ENCODE results near the gene STAB1. TPM values are rescaled to one million over a fixed set of nuclear protein-coding genes. Genes with fewer than 3 reads are reported as not detected.
"Not testable (repeated sequence)": the region's sequence is repeated elsewhere in the genome, so short reads cannot be mapped to it uniquely, and the experiment has no call there.

The STAB1 gene
- total RNA-seq, 2 experiments from 2014 or later: 0.09 to 0.14 TPM

DNA sequence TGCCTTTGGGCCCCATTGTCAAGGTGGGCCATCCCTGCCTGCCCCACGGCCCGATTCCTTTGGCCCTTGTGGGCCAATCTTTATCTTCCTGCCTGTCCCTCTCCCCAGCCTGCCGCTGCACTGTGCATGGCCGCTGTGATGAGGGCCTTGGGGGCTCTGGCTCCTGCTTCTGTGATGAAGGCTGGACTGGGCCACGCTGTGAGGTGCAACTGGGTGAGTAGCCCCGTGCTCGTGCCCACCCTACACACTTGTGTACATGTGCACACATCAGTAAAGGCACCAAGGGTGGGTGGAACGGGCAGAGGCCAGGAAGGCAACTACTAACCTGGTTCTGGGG lies 26.3 kb downstream of the STAB1 start:
- Mint-ChIP-seq H3K27ac (no peak overlapping the region), H3K36me3 (ENCODE audit: low read depth) (peaks cover 4% of the 10 kb centered on the region), H3K4me3 (no peak overlapping the region), H3K27me3 (no peaks in the 10 kb centered on the region), H3K9me3 (ENCODE audit: low read depth) (no peaks in the 10 kb centered on the region), H3K4me1 (no peaks in the 10 kb centered on the region)
- intact Hi-C loops (cut with DNase I, micrococcal nuclease): no loop called here
- CTCF ChIA-PET: no interaction called here
- POLR2A ChIA-PET: no interaction called here
- ATAC-seq (no peak), DNase-seq (no peak)

- H3K36me3 Mint-ChIP-seq (ENCODE audit: low read depth): peaks cover 4% of the 10 kb centered on the region
- H3K9me3 Mint-ChIP-seq (ENCODE audit: low read depth): no peaks in the 10 kb centered on the region
- H3K4me3 Mint-ChIP-seq: no peak overlapping the region
- no peak overlapping the region for H3K27ac Mint-ChIP-seq
- ChIA-PET CTCF (no interaction called here), POLR2A (no interaction called here)
- no peak for ATAC-seq
- H3K4me1 Mint-ChIP-seq: no peaks in the 10 kb centered on the region
- H3K27me3 Mint-ChIP-seq: no peaks in the 10 kb centered on the region
- intact Hi-C loops (cut with DNase I, micrococcal nuclease): no loop called here
- DNase-seq: no peak
Observed at GRCh38 chr3:52521881-52522650, 26.9 kb downstream of the STAB1 start.

- ATAC-seq: no peak
- Mint-ChIP-seq H3K36me3 (ENCODE audit: low read depth) (peaks cover 4% of the 10 kb centered on the region), H3K27ac (no peak overlapping the region), H3K27me3 (no peaks in the 10 kb centered on the region), H3K4me1 (no peaks in the 10 kb centered on the region), H3K4me3 (no peak overlapping the region), H3K9me3 (ENCODE audit: low read depth) (no peaks in the 10 kb centered on the region)
- DNase-seq: no peak
- ChIA-PET CTCF (no interaction called here), POLR2A (no interaction called here)
- intact Hi-C loops (cut with DNase I, micrococcal nuclease): no loop called here
Observed at GRCh38 chr3:52522651-52523251, 27.6 kb downstream of the STAB1 start.

- intact Hi-C loops (cut with DNase I, micrococcal nuclease): no loop called here
Observed at GRCh38 chr3:52523386-52524257, 28.5 kb downstream of the STAB1 start.

GRCh38 chr3:52524258-52524751 lies 29.2 kb downstream of the STAB1 start:
- ChIA-PET POLR2A (no interaction called here), CTCF (no interaction called here)
- H3K27ac Mint-ChIP-seq: no peak overlapping the region
- no peaks in the 10 kb centered on the region for H3K9me3 Mint-ChIP-seq (ENCODE audit: low read depth)
- intact Hi-C loops (cut with DNase I, micrococcal nuclease): no loop called here
- H3K4me1 Mint-ChIP-seq: no peaks in the 10 kb centered on the region
- no peak for ATAC-seq
- no peak overlapping the region for H3K4me3 Mint-ChIP-seq
- no peaks in the 10 kb centered on the region for H3K27me3 Mint-ChIP-seq
- peaks cover 6% of the 10 kb centered on the region for H3K36me3 Mint-ChIP-seq (ENCODE audit: low read depth)
- DNase-seq: no peak

More at GRCh38 chr3:52523386-52524257, 28.5 kb downstream of the STAB1 start:
- DNase-seq: no peak
- POLR2A ChIA-PET: no interaction called here
- no peaks in the 10 kb centered on the region for H3K27me3 Mint-ChIP-seq
- CTCF ChIA-PET: no interaction called here
- H3K27ac Mint-ChIP-seq: no peak overlapping the region
- no peaks in the 10 kb centered on the region for H3K4me1 Mint-ChIP-seq
- no peaks in the 10 kb centered on the region for H3K9me3 Mint-ChIP-seq (ENCODE audit: low read depth)
- no peak overlapping the region for H3K4me3 Mint-ChIP-seq
- no peak for ATAC-seq
- peaks cover 4% of the 10 kb centered on the region for H3K36me3 Mint-ChIP-seq (ENCODE audit: low read depth)

DNA sequence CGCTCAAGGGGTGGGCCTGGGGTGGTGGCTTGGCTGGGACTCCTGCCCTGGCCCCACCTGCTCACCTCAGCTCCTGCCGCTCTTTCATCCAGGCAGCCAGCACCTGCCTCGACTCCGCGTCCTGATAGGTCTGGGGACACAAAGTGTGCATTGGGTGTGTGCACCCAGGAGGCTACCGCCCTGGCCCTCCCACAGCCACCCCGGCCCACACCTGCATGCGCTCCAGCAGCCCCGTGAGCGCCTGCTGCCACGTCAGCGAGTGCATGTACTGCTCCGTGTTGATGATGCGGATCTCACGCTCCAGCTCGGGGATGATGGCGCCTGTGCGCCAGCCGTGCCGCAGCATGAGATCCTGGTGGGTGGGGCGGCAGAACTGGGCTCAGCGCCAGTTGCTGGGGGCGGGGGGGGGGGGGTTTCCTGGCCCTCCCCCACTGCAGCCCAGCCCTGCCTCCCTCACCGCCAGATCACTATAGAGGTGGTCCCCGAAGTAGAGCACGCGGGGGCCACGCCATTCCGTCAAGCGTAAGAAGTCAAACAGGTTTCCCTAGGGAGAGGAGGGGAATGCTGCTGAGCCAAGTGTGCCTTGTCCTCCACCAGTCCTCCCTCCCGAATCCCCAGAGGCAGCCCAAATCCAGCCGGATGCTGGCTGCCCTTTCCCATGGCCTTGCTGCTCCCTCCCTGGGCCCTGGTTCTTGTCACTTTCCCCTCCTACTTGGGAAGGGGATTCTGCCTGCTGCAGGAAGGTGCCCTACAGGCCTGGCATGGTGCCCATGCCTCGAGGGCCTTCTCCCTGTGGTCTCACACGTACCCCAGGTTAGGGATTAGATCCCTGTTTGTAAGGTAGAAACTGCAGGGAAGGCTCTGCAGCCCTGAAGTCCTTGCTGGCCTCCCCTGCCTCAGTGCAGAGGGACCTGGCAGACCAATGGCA lies 29.9 kb downstream of the STAB1 start:
- no peaks in the 10 kb centered on the region for H3K4me1 Mint-ChIP-seq
- DNase-seq (no peak), ATAC-seq (no peak)
- no peaks in the 10 kb centered on the region for H3K9me3 Mint-ChIP-seq (ENCODE audit: low read depth)
- ChIA-PET POLR2A (no interaction called here), CTCF (no interaction called here)
- no peak overlapping the region for H3K27ac Mint-ChIP-seq
- intact Hi-C loops (cut with DNase I, micrococcal nuclease): no loop called here
- peaks cover 6% of the 10 kb centered on the region for H3K36me3 Mint-ChIP-seq (ENCODE audit: low read depth)
- H3K27me3 Mint-ChIP-seq: no peaks in the 10 kb centered on the region
- no peak overlapping the region for H3K4me3 Mint-ChIP-seq

GRCh38 chr3:52525680-52526561 lies 30.8 kb downstream of the STAB1 start:
- Mint-ChIP-seq H3K9me3 (ENCODE audit: low read depth) (no peaks in the 10 kb centered on the region), H3K27ac (no peak overlapping the region), H3K4me1 (no peaks in the 10 kb centered on the region), H3K4me3 (no peak overlapping the region), H3K36me3 (ENCODE audit: low read depth) (peaks cover 6% of the 10 kb centered on the region), H3K27me3 (no peaks in the 10 kb centered on the region)
- ChIA-PET CTCF (interaction anchor here (1.1 kb wide), 1 partner anchor 10 kb away, joined by 3 read pairs; the partner anchor contains the start of gene UQCC5), POLR2A (no interaction called here)
- ATAC-seq (no peak), DNase-seq (no peak)
- intact Hi-C loops (cut with DNase I, micrococcal nuclease): no loop called here

- POLR2A ChIA-PET: interaction anchor here (0.6 kb wide), 1 partner anchor 55 kb away, joined by 3 read pairs; no protein-coding TSS in a partner anchor
Observed at GRCh38 chr3:52526671-52527038, 31.5 kb downstream of the STAB1 start.

GRCh38 chr3:52527039-52527731 lies 32.0 kb downstream of the STAB1 start:
- H3K27me3 Mint-ChIP-seq: no peaks in the 10 kb centered on the region
- peaks cover 6% of the 10 kb centered on the region for H3K36me3 Mint-ChIP-seq (ENCODE audit: low read depth)
- DNase-seq (peak; percentile 2), ATAC-seq (no peak)
- H3K27ac Mint-ChIP-seq: no peak overlapping the region
- H3K4me3 Mint-ChIP-seq: no peak overlapping the region
- ChIA-PET CTCF (interaction anchor here (0.6 to 1.1 kb wide), 2 partner anchors 9 to 311 kb away, joined by 3 read pairs; partner anchors contain the start of gene UQCC5), POLR2A (interaction anchor here (0.6 kb wide), 1 partner anchor 54 kb away, joined by 3 read pairs; no protein-coding TSS in a partner anchor)
- intact Hi-C loops (cut with DNase I, micrococcal nuclease): no loop called here
- no peaks in the 10 kb centered on the region for H3K9me3 Mint-ChIP-seq (ENCODE audit: low read depth)
- peaks cover under 1% of the 10 kb centered on the region for H3K4me1 Mint-ChIP-seq

More at GRCh38 chr3:52526671-52527038, 31.5 kb downstream of the STAB1 start:
- H3K27ac Mint-ChIP-seq; intact Hi-C loops (cut with DNase I, micrococcal nuclease); H3K4me1 Mint-ChIP-seq; H3K9me3 Mint-ChIP-seq (ENCODE audit: low read depth); ATAC-seq; H3K36me3 Mint-ChIP-seq (ENCODE audit: low read depth); H3K27me3 Mint-ChIP-seq; H3K4me3 Mint-ChIP-seq; DNase-seq: not testable (repeated sequence)
- CTCF ChIA-PET: interaction anchor here (0.6 to 1.1 kb wide), 2 partner anchors 9 to 310 kb away, joined by 3 read pairs; partner anchors contain the start of gene UQCC5
